ENCODE data around the gene RAB23. TPM values are rescaled to one million over a fixed set of nuclear protein-coding genes. Genes with fewer than 3 reads are reported as not detected.
A peak's percentile ranks its signal among the peaks of the same experiment; 100 is the strongest.

Gene RAB23
- total and polyA plus RNA-seq, 12 donors = 3.1 to 16.5 (median 10.1) TPM

DNA sequence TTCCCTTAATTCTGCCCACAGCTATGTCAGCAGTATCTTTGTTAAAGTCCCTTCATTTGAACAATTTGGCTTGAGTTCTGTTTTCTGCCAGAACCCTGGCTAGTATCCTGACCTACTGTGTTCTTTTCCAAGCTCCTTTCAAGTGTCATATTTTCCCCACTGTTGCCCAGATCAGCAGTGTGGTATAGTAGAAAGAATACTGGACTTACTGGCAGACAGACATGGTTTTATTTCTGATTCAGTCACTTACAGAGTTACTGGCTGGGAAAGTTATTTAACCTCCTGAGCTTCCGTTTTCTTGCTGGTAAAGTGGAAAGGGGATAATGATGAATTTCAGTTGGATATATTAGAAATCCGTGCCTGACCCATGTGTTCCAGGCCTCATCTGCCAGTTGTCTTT lies 39.8 kb upstream of the RAB23 start:
- peak overlapping the region in 8 of 10 donors; percentile 19 to 68 (median 58) for H3K27ac ChIP-seq
- ATAC-seq = no peak
- no peaks in the 10 kb centered on the region for H3K9me3 ChIP-seq
- H3K4me3 ChIP-seq = no peak overlapping the region
- intact Hi-C loops (cut with DNase I) = no loop called here
- no peaks in the 10 kb centered on the region for H3K36me3 ChIP-seq
- WGBS, 2 donors = 68 to 70% methylated on average over 2 of the region's 2 CpGs
- H3K27me3 ChIP-seq = no peaks in the 10 kb centered on the region
- no peak for TF ChIP-seq CTCF (IDR thresholded peaks at IDR 0.05)
- H3K4me1 ChIP-seq = peaks cover 0 to 24% (median 4%) of the 10 kb centered on the region in 9 donors
- no peak for DNase-seq

- TF ChIP-seq CTCF (IDR thresholded peaks at IDR 0.05) = no peak
- DNase-seq = no peak
- Histone ChIP-seq H3K27me3 (no peaks in the 10 kb centered on the region), H3K27ac (peak overlapping the region in 6 of 10 donors; percentile 1 to 79 (median 72)), H3K36me3 (no peaks in the 10 kb centered on the region), H3K9me3 (no peaks in the 10 kb centered on the region), H3K4me1 (peaks cover 0 to 18% (median 0%) of the 10 kb centered on the region in 9 donors), H3K4me3 (no peak overlapping the region)
- ATAC-seq = no peak
- 76 to 85% methylated on average over 2 of the region's 2 CpGs for WGBS, 2 donors
- intact Hi-C loops (cut with DNase I) = loop anchor here in 1 of 10 donors (5.0 kb wide), 1 partner anchor 37 kb away; the partner anchor contains the start of gene RAB23
Observed at GRCh38 chr6:57259064-57259463, 37.0 kb upstream of the RAB23 start.

- intact Hi-C loops (cut with DNase I) = loop anchor here in 1 of 10 donors (5.0 kb wide), 1 partner anchor 36 kb away; the partner anchor contains the start of gene RAB23
- Histone ChIP-seq H3K27me3 (no peaks in the 10 kb centered on the region), H3K27ac (peak overlapping the region in 9 of 10 donors; percentile 35 to 79 (median 70)), H3K36me3 (no peaks in the 10 kb centered on the region), H3K4me3 (peak overlapping the region in 4 of 10 donors; percentile 3 to 13 (median 10)), H3K9me3 (no peaks in the 10 kb centered on the region), H3K4me1 (peaks cover 0 to 17% (median 0%) of the 10 kb centered on the region in 9 donors)
- WGBS, 2 donors = 60 to 77% methylated on average over 10 of the region's 10 CpGs
- ATAC-seq (peak in 7 of 8 donors; percentile 21 to 72 (median 50)), DNase-seq (no peak)
- TF ChIP-seq CTCF (IDR thresholded peaks at IDR 0.05) = no peak
Observed at GRCh38 chr6:57257911-57258541, 35.9 kb upstream of the RAB23 start.

- Histone ChIP-seq H3K27me3 (no peaks in the 10 kb centered on the region), H3K27ac (peak overlapping the region in 2 of 10 donors; percentile 73 to 79), H3K36me3 (no peaks in the 10 kb centered on the region), H3K4me3 (no peak overlapping the region), H3K9me3 (no peaks in the 10 kb centered on the region), H3K4me1 (peaks cover 0 to 18% (median 0%) of the 10 kb centered on the region in 9 donors)
- DNase-seq (no peak), ATAC-seq (no peak)
- intact Hi-C loops (cut with DNase I) = loop anchor here in 2 of 10 donors (1.0 to 5.0 kb wide), 2 partner anchors 34 to 40 kb away; partner anchors contain the start of gene RAB23 (in 1 of the 2)
- WGBS, 2 donors = 37 to 100% methylated on average over 1 of the region's 1 CpG
- TF ChIP-seq CTCF (IDR thresholded peaks at IDR 0.05) = no peak
Observed at GRCh38 chr6:57256541-57256940, 34.4 kb upstream of the RAB23 start.

Measured in heart right ventricle (tissue), 16 donors.